MV-4-11 (cell line): Measurements from ENCODE around the gene SUGCT.

Experiments used
- DNase-seq: peaks from one replicate; lab custom pipeline; 2025; lab: John Stamatoyannopoulos, UW

Gene SUGCT

GRCh38 chr7:40722242-40722641 is 587.4 kb downstream of the SUGCT start:
- DNase-seq = no peak

- DNase-seq = no peak
Measured at GRCh38 chr7:40723829-40724228, 589.0 kb downstream of the SUGCT start.

- no peak for DNase-seq
Measured at GRCh38 chr7:40726559-40726958, 591.8 kb downstream of the SUGCT start.

DNA sequence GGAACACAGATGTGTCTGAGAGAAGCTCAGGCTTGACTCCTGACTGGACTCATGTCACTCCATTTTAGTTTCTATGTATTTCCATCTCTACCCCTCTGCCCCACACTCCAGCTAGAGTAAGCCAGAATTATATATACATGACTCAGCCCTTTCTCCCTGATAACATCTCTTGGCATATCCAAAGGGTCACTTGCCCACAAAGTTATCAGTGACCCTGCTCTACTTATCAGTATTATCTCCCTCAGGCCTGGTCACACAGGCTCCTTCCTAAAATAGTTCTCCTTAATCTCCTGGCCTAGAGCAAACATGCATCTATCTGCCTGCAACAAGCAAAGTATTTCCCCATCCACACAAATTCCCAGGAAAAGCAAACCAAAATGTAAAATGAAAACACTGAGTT is 598.3 kb downstream of the SUGCT start:
- no peak for DNase-seq

DNA sequence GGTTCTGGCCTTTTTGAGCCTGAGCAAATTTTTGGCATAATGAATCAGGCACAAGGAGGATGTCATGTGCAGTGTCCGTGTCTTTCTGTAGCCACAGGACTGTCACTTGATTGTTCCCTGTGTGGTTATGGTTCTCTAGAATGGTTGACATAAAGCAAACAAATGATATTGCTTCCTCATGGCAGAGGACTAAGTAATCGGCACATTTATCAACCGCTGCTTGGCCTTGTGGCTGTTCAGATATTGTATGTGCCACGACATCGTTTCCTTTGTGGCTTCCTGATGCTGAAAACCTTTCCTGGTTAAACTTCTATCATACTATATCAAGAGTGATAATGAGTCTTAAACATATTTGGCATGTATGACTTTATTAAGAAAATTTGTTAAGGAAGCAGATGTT is 598.8 kb downstream of the SUGCT start:
- DNase-seq = peak; percentile 18

GRCh38 chr7:40739257-40739656 is 604.5 kb downstream of the SUGCT start:
- DNase-seq = no peak

GRCh38 chr7:40742270-40742669 is 607.5 kb downstream of the SUGCT start:
- DNase-seq = no peak

- no peak for DNase-seq
Measured at GRCh38 chr7:40746841-40747556, 612.2 kb downstream of the SUGCT start.

- no peak for DNase-seq
Measured at GRCh38 chr7:40747856-40748255, 613.1 kb downstream of the SUGCT start.

DNA sequence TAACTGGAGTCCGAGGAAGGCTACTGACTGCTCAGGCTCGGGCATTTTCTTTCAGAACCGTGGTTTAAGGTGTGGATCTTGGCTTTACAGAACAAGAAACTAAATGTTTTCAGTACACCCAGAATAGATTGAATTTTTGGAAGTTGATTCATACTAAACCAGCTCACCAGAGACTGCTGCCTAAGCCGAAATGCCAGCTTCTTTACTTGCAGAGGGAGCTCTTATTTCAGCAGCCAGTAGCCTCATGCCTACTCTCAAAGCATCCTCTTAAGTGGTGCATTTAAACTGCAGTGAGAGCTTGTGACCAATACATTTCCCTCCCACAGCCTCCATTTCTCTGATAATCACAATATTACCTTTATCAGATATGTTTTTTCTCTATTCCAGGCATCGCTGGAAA is 615.1 kb downstream of the SUGCT start:
- DNase-seq = no peak

- DNase-seq = no peak
Measured at GRCh38 chr7:40753455-40753854, 618.6 kb downstream of the SUGCT start.

DNA sequence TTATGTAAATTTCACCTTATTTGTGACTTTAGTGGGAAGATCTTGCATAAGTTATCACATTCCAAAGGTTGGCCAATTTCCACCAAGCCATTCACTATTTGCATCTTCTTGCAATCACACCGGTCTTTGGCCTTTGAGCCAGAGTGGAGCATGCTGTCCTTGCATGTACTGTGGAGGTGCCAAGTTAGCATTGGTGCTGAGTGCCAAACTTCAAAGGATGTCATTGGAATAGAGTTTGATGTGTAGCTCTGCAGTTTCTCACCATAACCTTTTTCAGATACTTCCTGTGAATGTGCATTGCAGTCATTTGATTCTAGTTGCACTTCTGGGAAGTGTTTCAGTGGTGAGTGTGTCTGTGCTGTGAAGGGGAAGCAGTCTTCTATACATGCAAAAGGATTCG is 620.6 kb downstream of the SUGCT start:
- DNase-seq = no peak

GRCh38 chr7:40757109-40757508 is 622.3 kb downstream of the SUGCT start:
- no peak for DNase-seq

- DNase-seq = no peak
Measured at GRCh38 chr7:40758590-40758989, 623.8 kb downstream of the SUGCT start.

GRCh38 chr7:40760293-40760964 is 625.6 kb downstream of the SUGCT start:
- no peak for DNase-seq

DNA sequence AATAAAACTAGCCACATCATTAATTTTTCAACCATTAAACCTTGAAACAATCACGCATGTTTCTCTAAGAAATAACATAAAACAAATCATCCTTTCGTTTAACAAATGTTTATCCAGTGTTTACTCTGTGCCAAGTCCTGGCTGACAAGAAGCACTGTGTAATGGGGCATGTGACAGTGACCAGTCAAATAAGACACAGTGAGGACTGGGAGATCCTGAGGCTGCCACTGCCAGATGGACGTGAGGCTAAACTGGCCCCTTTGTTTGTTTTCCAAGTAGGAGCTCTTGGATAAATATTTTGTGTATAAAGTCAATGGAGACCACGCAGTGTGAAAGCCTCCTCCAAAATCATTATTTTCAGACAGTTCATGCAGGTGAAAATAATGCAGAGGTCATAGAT is 626.2 kb downstream of the SUGCT start:
- no peak for DNase-seq

- no peak for DNase-seq
Measured at GRCh38 chr7:40761762-40762560, 627.2 kb downstream of the SUGCT start.

DNA sequence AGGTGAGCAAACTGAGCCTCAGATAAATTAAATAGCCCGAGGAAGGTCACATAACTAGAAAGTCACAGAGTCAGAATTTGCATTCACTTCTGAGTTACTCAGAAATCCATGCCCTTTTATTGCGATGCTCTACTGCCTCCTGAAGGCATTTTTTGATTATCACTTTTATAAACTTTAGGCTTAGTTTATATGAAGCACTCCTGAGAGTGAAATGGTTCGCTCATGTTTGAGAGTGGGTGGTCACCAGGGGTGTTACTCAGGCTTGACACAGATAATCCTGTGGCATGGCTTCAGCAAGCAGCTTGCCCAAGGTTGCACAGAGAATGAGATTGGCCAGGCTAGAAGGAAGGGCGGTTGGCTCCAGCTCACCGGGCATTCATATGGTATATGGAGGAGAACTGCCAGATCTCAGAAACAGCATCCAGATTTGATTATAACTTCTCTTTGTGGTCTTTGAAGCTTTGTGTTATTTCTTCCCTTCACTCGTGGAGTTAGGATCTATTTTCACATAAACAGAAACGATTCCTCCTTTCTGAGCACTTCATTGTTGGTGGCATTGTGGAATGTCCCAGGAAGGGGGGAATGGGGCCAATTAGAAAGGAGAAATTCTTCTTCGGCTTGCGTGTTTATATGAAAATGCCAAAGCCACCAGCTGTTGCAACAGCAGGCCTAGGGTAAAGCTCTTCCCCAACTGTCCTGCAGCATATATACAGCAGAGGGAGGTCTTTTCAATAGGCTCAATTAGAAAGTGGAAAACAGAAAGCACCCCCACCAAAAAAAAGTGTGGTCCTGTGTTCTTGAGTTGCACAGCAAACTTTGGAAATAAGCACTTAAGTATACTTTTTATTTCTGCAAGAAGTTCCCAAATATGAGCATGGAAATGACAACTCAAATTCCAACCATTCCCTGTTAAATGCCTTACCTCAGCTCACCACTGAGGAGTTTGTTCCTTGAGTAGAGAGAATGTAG is 628.8 kb downstream of the SUGCT start:
- DNase-seq = peak; percentile 23

DNA sequence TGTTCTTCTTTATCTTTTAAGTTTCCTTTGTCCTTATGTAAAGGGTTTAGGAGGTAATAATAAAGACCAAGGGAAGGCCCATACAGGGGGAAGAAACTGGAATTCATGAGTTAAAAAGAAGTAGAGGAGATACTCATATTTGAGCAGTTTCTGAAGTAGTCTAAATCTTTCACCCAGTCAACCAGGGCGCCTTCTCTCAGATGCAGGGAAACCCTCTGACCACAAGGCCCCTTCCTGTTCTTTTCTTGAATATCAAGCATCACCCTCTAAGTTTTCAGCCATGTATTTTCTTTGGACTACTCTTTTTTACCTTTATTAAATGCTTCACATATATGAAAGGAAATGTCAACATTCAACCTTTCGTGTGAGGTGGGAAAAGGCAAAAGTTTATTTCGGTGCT is 630.8 kb downstream of the SUGCT start:
- no peak for DNase-seq

GRCh38 chr7:40772096-40772495 is 637.3 kb downstream of the SUGCT start:
- DNase-seq = no peak

GRCh38 chr7:40773656-40774055 is 638.9 kb downstream of the SUGCT start:
- DNase-seq = no peak

GRCh38 chr7:40775877-40776276 is 641.1 kb downstream of the SUGCT start:
- DNase-seq = no peak
